Activated naive CD8-positive, alpha-beta T cell treated with anti-CD3 and anti-CD28 coated beads, Interleukin-2, amount 50 U/mL, for 24 hours (primary cell): ENCODE results near the gene STX12.
"Not testable (repeated sequence)": the region's sequence is repeated elsewhere in the genome, so short reads cannot be mapped to it uniquely, and the experiment has no call there.

Source experiments
- ATAC-seq: fragments of 150-1000 bp; cut with Tn5 transposase; one replicate; pipeline ENCODE4 v1.10.0; 2021
- DNase-seq: peaks from one replicate; pipeline ENCODE4 v3.0.0; 2021
- H3K27ac Mint-ChIP-seq: one replicate; pipeline ENCODE4 v1.8.0; 2021; ENCODE audit warnings: mild to moderate bottlenecking, mixed read lengths
- H3K27me3 Mint-ChIP-seq: one replicate; pipeline ENCODE4 v1.8.0; 2021; ENCODE audit warnings: mixed read lengths
- H3K36me3 Mint-ChIP-seq: one replicate; pipeline ENCODE4 v1.8.0; 2021; ENCODE audit warnings: low read depth, mixed read lengths
- H3K4me1 Mint-ChIP-seq: one replicate; pipeline ENCODE4 v1.8.0; 2021; ENCODE audit warnings: mixed read lengths
- H3K4me3 Mint-ChIP-seq: one replicate; pipeline ENCODE4 v1.8.0; 2021; ENCODE audit warnings: mild to moderate bottlenecking, moderate library complexity, mixed read lengths
- H3K9me3 Mint-ChIP-seq: one replicate; pipeline ENCODE4 v1.8.0; 2021; ENCODE audit warnings: mixed read lengths

STX12 gene

GRCh38 chr1:27789540-27790041, 16.6 kb downstream of the STX12 start:
- no peak overlapping the region for H3K27ac Mint-ChIP-seq
- H3K9me3 Mint-ChIP-seq = no peaks in the 10 kb centered on the region
- H3K27me3 Mint-ChIP-seq = no peaks in the 10 kb centered on the region
- peaks cover 24% of the 10 kb centered on the region for H3K36me3 Mint-ChIP-seq
- no peak for DNase-seq
- peaks cover 6% of the 10 kb centered on the region for H3K4me1 Mint-ChIP-seq
- no peak for ATAC-seq
- H3K4me3 Mint-ChIP-seq = no peak overlapping the region

DNA sequence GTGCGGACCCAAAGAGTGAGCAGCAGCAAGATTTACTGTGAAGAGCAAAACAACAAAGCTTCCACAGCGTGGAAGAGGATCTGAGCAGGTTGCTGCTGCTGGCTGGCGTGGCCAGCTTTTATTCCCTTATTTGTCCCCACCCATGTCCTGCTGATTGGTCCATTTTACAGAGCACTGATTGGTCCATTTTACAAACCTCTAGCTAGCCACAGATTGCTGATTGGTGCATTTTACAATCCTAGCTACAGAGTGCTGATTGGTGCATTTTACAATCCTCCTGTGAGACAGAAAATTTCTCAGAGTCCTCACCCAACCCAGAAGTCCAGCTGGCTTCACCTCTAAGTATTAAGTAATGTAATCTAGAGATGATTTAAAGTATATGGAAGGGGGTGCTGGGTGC, 17.3 kb downstream of the STX12 start:
- H3K27me3 Mint-ChIP-seq, H3K27ac Mint-ChIP-seq, DNase-seq, ATAC-seq, H3K9me3 Mint-ChIP-seq, H3K4me3 Mint-ChIP-seq, H3K4me1 Mint-ChIP-seq: not testable (repeated sequence)
- H3K36me3 Mint-ChIP-seq = peaks cover 26% of the 10 kb centered on the region

DNA sequence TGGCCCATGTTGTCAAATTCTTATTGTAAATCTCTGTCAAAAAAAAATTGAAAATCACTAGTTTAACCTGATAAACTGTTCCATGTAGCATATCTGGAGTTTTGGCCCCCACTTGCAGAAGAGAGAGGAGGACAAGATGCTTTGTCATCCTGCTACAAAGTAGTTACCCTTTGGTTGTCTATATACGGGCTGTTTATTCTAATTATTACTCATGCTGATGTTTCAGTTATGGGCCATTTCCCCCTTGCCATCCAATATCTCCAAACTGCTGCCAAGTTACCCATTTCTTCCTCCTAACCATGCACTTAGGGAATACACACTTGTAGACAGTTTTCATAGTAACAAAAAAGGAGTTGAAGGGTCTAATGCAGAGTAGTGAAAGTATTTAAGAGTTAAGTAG, 22.6 kb downstream of the STX12 start:
- no peaks in the 10 kb centered on the region for H3K27me3 Mint-ChIP-seq
- H3K27ac Mint-ChIP-seq = no peak overlapping the region
- H3K36me3 Mint-ChIP-seq = peaks cover 33% of the 10 kb centered on the region
- H3K4me3 Mint-ChIP-seq = no peak overlapping the region
- no peaks in the 10 kb centered on the region for H3K4me1 Mint-ChIP-seq
- H3K9me3 Mint-ChIP-seq = no peaks in the 10 kb centered on the region
- ATAC-seq (no peak), DNase-seq (no peak)

DNA sequence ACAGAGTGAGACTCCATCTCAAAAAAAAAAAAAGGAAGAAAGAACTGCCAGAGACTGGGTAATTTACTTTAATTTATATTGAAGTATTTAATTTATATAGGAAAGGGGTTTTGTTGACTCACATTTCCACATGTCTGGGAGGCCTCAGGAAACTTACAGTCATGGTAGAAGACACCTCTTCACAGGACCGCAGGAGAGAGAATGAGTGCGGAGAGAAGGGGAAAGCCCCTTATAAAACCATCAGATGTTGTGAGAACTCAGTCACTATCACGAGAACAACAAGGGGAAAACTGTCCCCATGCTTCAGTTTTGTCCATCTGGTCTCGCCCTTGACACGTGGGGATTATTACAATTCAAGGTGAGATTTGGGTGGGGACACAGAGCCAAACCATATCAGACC, 31.8 kb downstream of the STX12 start:
- peaks cover 3% of the 10 kb centered on the region for H3K4me1 Mint-ChIP-seq
- peak; percentile 80 for ATAC-seq
- no peaks in the 10 kb centered on the region for H3K9me3 Mint-ChIP-seq
- DNase-seq = peak; percentile 4
- H3K36me3 Mint-ChIP-seq = peaks cover 28% of the 10 kb centered on the region
- H3K27ac Mint-ChIP-seq = peak overlapping the region; percentile 47
- H3K4me3 Mint-ChIP-seq = no peak overlapping the region
- no peaks in the 10 kb centered on the region for H3K27me3 Mint-ChIP-seq

DNA sequence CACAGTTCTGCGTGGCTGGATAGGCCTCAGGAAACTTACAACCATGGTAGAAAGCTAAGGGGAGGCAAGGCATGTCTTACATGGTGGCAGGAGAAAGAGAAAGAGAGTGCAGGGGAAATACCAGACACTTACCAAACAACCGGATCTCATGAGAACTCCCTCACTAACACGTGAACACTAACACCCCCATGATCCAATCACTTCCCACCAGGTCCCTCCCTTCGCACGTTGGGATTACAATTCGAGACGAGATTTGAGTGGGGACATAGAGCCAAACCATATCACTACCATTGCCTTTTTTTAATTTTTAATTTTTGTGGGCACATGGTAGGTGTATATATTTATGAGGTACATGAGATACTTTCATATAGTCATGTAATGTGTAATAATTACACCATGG, 33.7 kb downstream of the STX12 start:
- H3K4me3 Mint-ChIP-seq = no peak overlapping the region
- H3K27me3 Mint-ChIP-seq = no peaks in the 10 kb centered on the region
- H3K9me3 Mint-ChIP-seq = no peaks in the 10 kb centered on the region
- DNase-seq (no peak), ATAC-seq (no peak)
- peaks cover 28% of the 10 kb centered on the region for H3K36me3 Mint-ChIP-seq
- H3K4me1 Mint-ChIP-seq = peaks cover 3% of the 10 kb centered on the region
- H3K27ac Mint-ChIP-seq = no peak overlapping the region

- H3K27me3 Mint-ChIP-seq = no peaks in the 10 kb centered on the region
- H3K36me3 Mint-ChIP-seq = peaks cover 25% of the 10 kb centered on the region
- H3K9me3 Mint-ChIP-seq = no peaks in the 10 kb centered on the region
- ATAC-seq = no peak
- DNase-seq = no peak
- no peak overlapping the region for H3K4me3 Mint-ChIP-seq
- H3K4me1 Mint-ChIP-seq = peaks cover 3% of the 10 kb centered on the region
- no peak overlapping the region for H3K27ac Mint-ChIP-seq
Measured at GRCh38 chr1:27807385-27807784, 34.4 kb downstream of the STX12 start.

- H3K36me3 Mint-ChIP-seq = peaks cover 26% of the 10 kb centered on the region
- H3K27me3 Mint-ChIP-seq, H3K4me1 Mint-ChIP-seq, H3K4me3 Mint-ChIP-seq, H3K9me3 Mint-ChIP-seq, ATAC-seq, H3K27ac Mint-ChIP-seq, DNase-seq: not testable (repeated sequence)
Measured at GRCh38 chr1:27808131-27808530, 35.1 kb downstream of the STX12 start.

DNA sequence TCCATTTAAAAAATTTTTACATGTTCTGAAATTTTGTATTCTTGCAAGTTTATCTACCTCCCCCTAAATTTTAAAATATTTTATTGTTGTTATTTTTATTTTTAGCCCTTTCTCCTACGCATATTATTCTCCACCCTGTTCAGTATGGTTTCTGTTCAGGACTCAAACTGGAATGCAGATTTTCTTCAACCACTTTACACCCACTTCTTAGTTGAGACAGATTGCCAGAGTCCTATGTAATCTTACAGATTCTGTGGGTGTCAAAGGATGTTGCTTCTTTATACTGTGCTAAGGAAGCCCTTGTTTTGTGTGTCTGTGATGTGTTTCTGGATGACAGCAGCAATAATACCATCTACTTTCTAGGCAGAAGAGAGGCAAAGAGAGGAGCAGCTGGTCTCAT, 36.9 kb downstream of the STX12 start:
- H3K4me3 Mint-ChIP-seq = no peak overlapping the region
- no peaks in the 10 kb centered on the region for H3K9me3 Mint-ChIP-seq
- DNase-seq = no peak
- no peak overlapping the region for H3K27ac Mint-ChIP-seq
- H3K36me3 Mint-ChIP-seq = peaks cover 24% of the 10 kb centered on the region
- ATAC-seq = no peak
- H3K27me3 Mint-ChIP-seq = no peaks in the 10 kb centered on the region
- H3K4me1 Mint-ChIP-seq = peaks cover 1% of the 10 kb centered on the region

DNA sequence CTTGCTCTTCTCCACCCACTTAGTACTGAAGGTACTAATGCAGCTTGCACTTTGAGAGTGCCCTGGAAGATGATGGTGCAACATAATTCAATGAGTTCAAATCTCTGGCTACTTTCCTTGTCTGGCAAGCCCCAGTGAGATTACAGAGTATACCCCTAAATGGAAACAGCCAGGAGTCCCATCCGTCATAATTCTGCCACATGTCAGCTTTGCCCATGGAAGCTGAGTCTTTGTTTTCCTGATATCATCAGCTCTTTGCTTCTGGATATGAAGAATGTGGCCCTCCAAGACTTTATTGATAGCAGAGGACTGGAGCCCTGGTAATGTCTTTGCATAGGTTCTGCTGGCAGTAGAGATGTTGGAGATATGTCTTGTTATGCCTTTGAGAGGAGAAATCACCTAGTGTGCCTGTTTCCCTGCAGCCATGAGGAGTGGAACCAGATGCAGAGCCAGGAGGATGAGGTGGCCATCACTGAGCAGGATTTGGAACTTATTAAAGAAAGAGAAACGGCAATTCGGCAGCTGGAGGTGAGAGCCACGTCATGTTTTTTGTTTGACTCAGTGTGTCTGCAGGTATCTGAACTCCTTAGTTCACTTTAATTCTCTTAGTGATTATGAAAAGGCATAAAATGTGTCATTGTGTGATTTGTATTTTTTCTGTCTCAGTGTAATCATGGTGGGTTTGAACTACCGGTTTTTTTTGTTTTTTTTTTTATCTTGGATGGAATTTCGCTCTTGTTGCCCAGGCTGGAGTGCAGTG, 38.9 kb downstream of the STX12 start:
- H3K9me3 Mint-ChIP-seq = no peaks in the 10 kb centered on the region
- no peaks in the 10 kb centered on the region for H3K27me3 Mint-ChIP-seq
- H3K27ac Mint-ChIP-seq = no peak overlapping the region
- DNase-seq (no peak), ATAC-seq (no peak)
- H3K4me1 Mint-ChIP-seq = no peaks in the 10 kb centered on the region
- peaks cover 16% of the 10 kb centered on the region for H3K36me3 Mint-ChIP-seq
- H3K4me3 Mint-ChIP-seq = no peak overlapping the region

- H3K9me3 Mint-ChIP-seq = no peaks in the 10 kb centered on the region
- H3K27ac Mint-ChIP-seq = no peak overlapping the region
- no peak for DNase-seq
- no peak overlapping the region for H3K4me3 Mint-ChIP-seq
- no peak for ATAC-seq
- peaks cover 23% of the 10 kb centered on the region for H3K36me3 Mint-ChIP-seq
- no peaks in the 10 kb centered on the region for H3K27me3 Mint-ChIP-seq
- H3K4me1 Mint-ChIP-seq = no peaks in the 10 kb centered on the region
Measured at GRCh38 chr1:27816921-27817630, 44.1 kb downstream of the STX12 start.

- H3K9me3 Mint-ChIP-seq = no peaks in the 10 kb centered on the region
- H3K27ac Mint-ChIP-seq = no peak overlapping the region
- peaks cover 24% of the 10 kb centered on the region for H3K36me3 Mint-ChIP-seq
- no peak overlapping the region for H3K4me3 Mint-ChIP-seq
- no peaks in the 10 kb centered on the region for H3K4me1 Mint-ChIP-seq
- DNase-seq (no peak), ATAC-seq (no peak)
- H3K27me3 Mint-ChIP-seq = no peaks in the 10 kb centered on the region
Measured at GRCh38 chr1:27821761-27822315, 48.8 kb downstream of the STX12 start.

DNA sequence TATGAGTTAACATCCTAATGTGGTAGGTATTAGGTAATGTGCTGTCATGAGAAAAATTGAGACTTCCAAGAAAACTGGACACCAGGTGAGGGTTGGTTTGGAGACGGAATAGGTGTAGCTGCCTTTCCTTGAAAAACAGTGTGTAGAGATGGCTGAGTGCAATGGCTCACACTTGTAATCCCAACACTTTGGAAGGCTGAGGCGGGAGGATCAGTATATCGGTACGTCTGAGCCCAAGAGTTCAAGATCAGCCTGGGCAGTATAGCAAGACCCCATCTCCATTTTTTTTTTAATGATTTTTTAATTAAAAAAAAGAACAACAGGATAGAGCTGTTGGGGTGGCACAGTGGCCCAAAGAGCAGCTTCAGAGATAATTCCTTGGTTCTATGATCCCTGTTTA, 50.8 kb downstream of the STX12 start:
- Mint-ChIP-seq H3K27ac (no peak overlapping the region), H3K27me3 (no peaks in the 10 kb centered on the region)

GRCh38 chr1:27824411-27824810, 51.4 kb downstream of the STX12 start:
- Mint-ChIP-seq H3K9me3 (no peaks in the 10 kb centered on the region), H3K27ac (no peak overlapping the region)

More for the DNA sequence above, 50.8 kb downstream of the STX12 start:
- Mint-ChIP-seq H3K4me3 (no peak overlapping the region), H3K9me3 (no peaks in the 10 kb centered on the region), H3K36me3 (peaks cover 21% of the 10 kb centered on the region), H3K4me1 (no peaks in the 10 kb centered on the region)
- DNase-seq = no peak
- ATAC-seq = no peak

GRCh38 chr1:27829339-27829960, 56.4 kb downstream of the STX12 start:
- H3K27ac Mint-ChIP-seq = peak overlapping the region; percentile 91
- peaks cover 23% of the 10 kb centered on the region for H3K36me3 Mint-ChIP-seq
- ATAC-seq, H3K27me3 Mint-ChIP-seq, H3K9me3 Mint-ChIP-seq, DNase-seq: not testable (repeated sequence)
- H3K4me3 Mint-ChIP-seq = peak overlapping the region; percentile 89
- H3K4me1 Mint-ChIP-seq = peaks cover 36% of the 10 kb centered on the region

More at GRCh38 chr1:27824411-27824810, 51.4 kb downstream of the STX12 start:
- ATAC-seq (no peak), DNase-seq (no peak)
- no peaks in the 10 kb centered on the region for H3K4me1 Mint-ChIP-seq
- peaks cover 18% of the 10 kb centered on the region for H3K36me3 Mint-ChIP-seq
- H3K27me3 Mint-ChIP-seq = no peaks in the 10 kb centered on the region
- no peak overlapping the region for H3K4me3 Mint-ChIP-seq
